ENCODE data around the gene COL4A2. TPM values are rescaled to one million over a fixed set of nuclear protein-coding genes. Genes with fewer than 3 reads are reported as not detected.

Gene COL4A2
- polyA plus RNA-seq, 1 donor (not counting 4 experiments of a cell fraction or from before 2014, with no cell fraction given) = 30.7 TPM

- no peak for DNase-seq (ENCODE audit: low read depth, low spot score)
- no peak for FAIRE-seq
- Histone ChIP-seq H3K27me3 (ENCODE audit: control insufficient read depth, extremely low read depth, insufficient read depth, low read length) (no peaks in the 10 kb centered on the region), H3K36me3 (ENCODE audit: control insufficient read depth in 2 of 2, extremely low read depth in 1 of 2, insufficient read depth in 2 of 2, low read length in 2 of 2) (peaks cover 0 to 2% of the 10 kb centered on the region in 2 experiments), H2AFZ (ENCODE audit: control insufficient read depth, low read length) (no peak overlapping the region), H3K4me2 (ENCODE audit: control insufficient read depth, extremely low read depth, insufficient read depth, low read depth, low read length) (no peak overlapping the region), H3K9me1 (ENCODE audit: control insufficient read depth, extremely low read depth, insufficient read depth, low read length) (peaks cover 3% of the 10 kb centered on the region), H3K9ac (ENCODE audit: control insufficient read depth, extremely low read depth, insufficient read depth, low read length) (no peak overlapping the region), H3K9me3 (ENCODE audit: control insufficient read depth, low read depth, low read length) (no peaks in the 10 kb centered on the region), H3K4me1 (ENCODE audit: control insufficient read depth, extremely low read depth, insufficient read depth, low read length) (no peaks in the 10 kb centered on the region), H3K27ac (ENCODE audit: control insufficient read depth, insufficient read depth, low read length) (no peak overlapping the region), H3K4me3 (ENCODE audit: control insufficient read depth in 2 of 3, extremely low read depth in 1 of 3, insufficient read depth in 2 of 3, low read depth in 1 of 3, low read length in 3 of 3) (no peak overlapping the region), H3K79me2 (ENCODE audit: control insufficient read depth, insufficient read depth, low read length) (no peaks in the 10 kb centered on the region), H4K20me1 (ENCODE audit: control insufficient read depth, extremely low read depth, insufficient read depth, low read length) (no peaks in the 10 kb centered on the region)
- dilution Hi-C loops (cut with MboI; ENCODE audit: extremely low pct_ligation_motif_present, low sequenced_read_pairs) = no loop called here
- TF ChIP-seq CTCF (optimal IDR thresholded peaks at IDR 0.05 in 1 of 3, IDR thresholded peaks at IDR 0.05 in 1 of 3, conservative IDR thresholded peaks at IDR 0.05 in 1 of 3; ENCODE audit: extremely low read depth in 1 of 3, insufficient read depth in 2 of 3, low read length in 3 of 3) = no peak
- no peak for TF ChIP-seq EZH2 (IDR thresholded peaks at IDR 0.05; ENCODE audit: low read length)
These were observed 211.5 kb downstream of the COL4A2 start for GRCh38 chr13:110518571-110518970.

GRCh38 chr13:110519046-110519445, 212.0 kb downstream of the COL4A2 start:
- Histone ChIP-seq H3K4me1 (ENCODE audit: control insufficient read depth, extremely low read depth, insufficient read depth, low read length) (peaks cover under 1% of the 10 kb centered on the region), H3K9ac (ENCODE audit: control insufficient read depth, extremely low read depth, insufficient read depth, low read length) (no peak overlapping the region), H3K36me3 (ENCODE audit: control insufficient read depth in 2 of 2, extremely low read depth in 1 of 2, insufficient read depth in 2 of 2, low read length in 2 of 2) (no peaks in the 10 kb centered on the region), H3K9me3 (ENCODE audit: control insufficient read depth, low read depth, low read length) (no peaks in the 10 kb centered on the region), H2AFZ (ENCODE audit: control insufficient read depth, low read length) (no peak overlapping the region), H3K27ac (ENCODE audit: control insufficient read depth, insufficient read depth, low read length) (no peak overlapping the region), H3K4me2 (ENCODE audit: control insufficient read depth, extremely low read depth, insufficient read depth, low read depth, low read length) (no peak overlapping the region), H3K9me1 (ENCODE audit: control insufficient read depth, extremely low read depth, insufficient read depth, low read length) (peaks cover 3% of the 10 kb centered on the region), H3K27me3 (ENCODE audit: control insufficient read depth, extremely low read depth, insufficient read depth, low read length) (no peaks in the 10 kb centered on the region), H3K79me2 (ENCODE audit: control insufficient read depth, insufficient read depth, low read length) (no peaks in the 10 kb centered on the region), H4K20me1 (ENCODE audit: control insufficient read depth, extremely low read depth, insufficient read depth, low read length) (no peaks in the 10 kb centered on the region), H3K4me3 (ENCODE audit: control insufficient read depth in 2 of 3, extremely low read depth in 1 of 3, insufficient read depth in 2 of 3, low read depth in 1 of 3, low read length in 3 of 3) (no peak overlapping the region)
- TF ChIP-seq EZH2 (IDR thresholded peaks at IDR 0.05; ENCODE audit: low read length) (no peak), CTCF (optimal IDR thresholded peaks at IDR 0.05 in 1 of 3, IDR thresholded peaks at IDR 0.05 in 1 of 3, conservative IDR thresholded peaks at IDR 0.05 in 1 of 3; ENCODE audit: extremely low read depth in 1 of 3, insufficient read depth in 2 of 3, low read length in 3 of 3) (no peak)
- FAIRE-seq = no peak
- dilution Hi-C loops (cut with MboI; ENCODE audit: extremely low pct_ligation_motif_present, low sequenced_read_pairs) = no loop called here
- DNase-seq (ENCODE audit: low read depth, low spot score) = no peak

Data from keratinocyte (primary cell).